Effector CD4-positive, alpha-beta T cell (primary cell): Measurements from ENCODE around the gene AP3S1.
"Not testable (repeated sequence)": the region's sequence is repeated elsewhere in the genome, so short reads cannot be mapped to it uniquely, and the experiment has no call there.

Source experiments
- DNase-seq: peaks from one replicate; pipeline ENCODE4 v3.0.0-alpha.2; 2020
- total RNA-seq: gene quantifications from one replicate; lab custom pipeline; 2026; lab: John Stamatoyannopoulos, UW

AP3S1 gene
- total RNA-seq: 21.6 reads per million, percentile 48 among the genes with 10 or more reads in this experiment

DNA sequence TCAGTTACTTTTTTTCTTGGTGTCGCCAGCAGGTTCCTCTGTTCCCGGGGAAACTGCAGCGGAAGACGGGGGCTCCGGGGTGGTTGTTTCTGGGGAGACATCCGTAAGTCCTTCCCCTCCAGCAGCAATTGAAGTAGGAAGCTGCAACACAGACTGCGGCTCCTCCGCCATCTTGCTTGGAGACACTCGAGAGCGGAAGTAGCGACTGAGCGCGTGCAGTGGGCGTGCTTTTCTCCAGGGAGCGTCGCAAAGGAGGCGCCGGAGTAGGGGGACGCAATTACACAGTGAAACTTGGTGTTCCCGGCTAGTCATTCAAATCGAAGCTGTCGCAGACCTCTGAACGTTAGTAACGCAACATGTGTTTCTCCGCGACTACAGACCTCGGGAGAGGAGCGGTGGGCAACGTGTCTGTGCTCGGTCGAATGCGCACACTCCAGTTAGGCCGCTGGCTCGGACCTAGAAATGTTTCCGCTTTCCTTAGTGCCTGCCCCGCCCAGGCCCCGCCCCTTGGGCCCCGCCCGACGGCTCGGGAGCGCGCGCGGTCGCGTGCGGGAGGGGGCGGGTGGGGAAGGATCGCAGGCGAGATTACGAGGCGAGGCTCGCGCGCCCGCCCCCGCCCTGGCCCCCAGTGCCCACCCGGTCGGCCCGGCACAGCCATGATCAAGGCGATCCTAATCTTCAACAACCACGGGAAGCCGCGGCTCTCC, at the start of gene AP3S1, which contains the start of gene ATG12:
AP3S1 (plus strand) TSS at position 554 of the 707 bp plus-strand sequence; CDS start at position 657, 103 bp downstream.
ATG12 (minus strand) TSS at position 184 of the 707 bp plus-strand sequence; CDS start at position 171, 13 bp downstream.
- DNase-seq: peak; percentile 84

DNA sequence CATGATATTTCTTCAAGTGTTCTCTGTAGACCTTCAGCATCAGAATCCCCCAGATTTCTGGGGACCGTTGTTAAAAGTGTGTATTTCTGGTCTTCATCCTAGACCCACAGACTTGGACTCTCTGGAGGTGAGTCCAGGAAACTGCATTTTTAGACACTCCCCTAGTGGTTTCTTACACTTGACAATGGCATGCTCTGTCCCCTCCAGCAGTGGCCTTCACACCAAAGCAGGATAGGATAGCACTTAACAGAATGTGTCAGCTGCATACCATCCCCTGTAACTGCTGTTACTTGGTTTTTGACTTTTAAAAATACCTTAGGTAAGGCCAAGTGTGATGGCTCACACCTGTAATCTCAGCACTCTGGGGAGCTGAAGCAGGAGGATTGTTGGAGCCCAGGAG, 46.0 kb upstream of the AP3S1 start:
- DNase-seq: no peak

- DNase-seq: no peak
Observed at GRCh38 chr5:115796656-115797055, 45.1 kb upstream of the AP3S1 start.

- DNase-seq: no peak
Observed at GRCh38 chr5:115798252-115798651, 43.5 kb upstream of the AP3S1 start.

DNA sequence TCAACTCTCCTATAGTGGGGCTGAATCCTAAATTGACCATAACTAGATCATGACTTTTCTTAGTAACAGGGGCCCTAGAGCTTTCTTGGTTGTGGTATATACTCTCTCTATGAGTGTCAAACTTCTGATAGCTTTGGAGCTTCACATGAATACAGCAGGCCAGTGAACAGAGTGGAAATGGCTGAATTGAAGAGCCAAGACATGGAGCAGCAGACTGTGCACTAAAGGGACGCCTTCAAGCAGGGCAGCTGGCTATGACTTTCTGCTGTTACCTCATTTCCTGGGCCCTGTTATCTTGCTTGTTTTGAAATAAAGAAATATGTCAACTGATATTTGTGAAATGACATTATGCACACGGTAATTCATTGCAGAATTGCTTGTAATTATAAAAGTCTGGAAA, 41.6 kb upstream of the AP3S1 start:
- DNase-seq: no peak

DNA sequence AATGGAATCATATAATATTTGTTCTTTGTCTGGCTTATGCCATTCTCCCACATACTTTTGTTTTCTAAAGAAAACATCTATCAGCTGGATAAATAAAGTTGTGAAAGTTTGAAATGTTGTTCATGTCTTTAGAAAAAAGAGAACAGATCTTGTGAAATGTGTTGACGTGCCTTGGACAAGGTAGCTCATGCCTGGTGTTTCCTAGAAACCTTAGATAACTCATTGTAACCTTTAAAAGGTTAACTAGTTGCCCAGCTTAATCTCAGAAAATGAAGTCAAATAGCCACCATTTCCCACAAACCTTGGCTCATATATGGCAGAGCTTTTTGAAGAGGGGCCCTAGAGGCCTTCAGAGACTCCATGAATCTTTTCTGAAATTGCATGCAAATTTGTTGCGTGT, 40.6 kb upstream of the AP3S1 start:
- DNase-seq: no peak

GRCh38 chr5:115801984-115802383, 39.8 kb upstream of the AP3S1 start:
- DNase-seq: no peak

- no peak for DNase-seq
Observed at GRCh38 chr5:115806986-115807653, 34.6 kb upstream of the AP3S1 start.

DNA sequence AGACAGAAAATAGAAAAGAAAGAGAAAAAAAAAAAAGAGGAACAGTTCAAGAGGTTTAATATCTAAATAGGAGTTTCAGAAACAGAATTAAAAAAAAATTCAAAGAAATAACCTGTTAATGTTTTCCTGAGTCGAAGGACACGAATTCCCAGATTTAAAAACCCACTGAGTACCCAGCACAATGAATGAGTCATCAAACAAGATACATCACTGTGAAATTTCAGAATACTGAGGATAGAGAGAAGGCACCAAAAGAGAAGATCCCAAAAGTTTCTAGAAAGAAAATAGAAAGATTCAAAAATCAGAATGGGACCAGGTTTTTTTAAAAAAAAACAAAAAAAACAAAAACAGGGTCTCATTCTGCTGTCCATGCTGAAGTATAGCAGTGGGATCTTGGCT, 34.1 kb upstream of the AP3S1 start:
- DNase-seq: no peak

DNA sequence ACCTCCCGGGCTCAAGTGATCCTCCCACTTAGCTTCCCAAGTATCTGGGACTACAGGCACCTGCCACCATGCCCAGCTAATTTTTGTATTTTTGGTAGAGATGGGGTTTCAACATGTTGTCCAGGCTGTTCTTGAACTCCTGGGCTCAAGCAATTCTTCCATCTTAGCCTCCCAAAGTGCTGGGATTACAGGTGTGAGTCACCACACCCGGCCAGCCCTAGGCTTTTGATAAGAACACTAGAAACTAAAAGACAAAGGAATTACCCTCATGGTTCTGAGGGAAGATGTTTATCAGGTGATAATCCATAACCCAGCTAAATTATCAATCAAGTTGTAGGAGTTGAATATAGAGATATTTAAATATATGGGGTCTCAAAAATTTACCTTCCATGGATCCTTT, 33.7 kb upstream of the AP3S1 start:
- DNase-seq: not testable (repeated sequence)

DNA sequence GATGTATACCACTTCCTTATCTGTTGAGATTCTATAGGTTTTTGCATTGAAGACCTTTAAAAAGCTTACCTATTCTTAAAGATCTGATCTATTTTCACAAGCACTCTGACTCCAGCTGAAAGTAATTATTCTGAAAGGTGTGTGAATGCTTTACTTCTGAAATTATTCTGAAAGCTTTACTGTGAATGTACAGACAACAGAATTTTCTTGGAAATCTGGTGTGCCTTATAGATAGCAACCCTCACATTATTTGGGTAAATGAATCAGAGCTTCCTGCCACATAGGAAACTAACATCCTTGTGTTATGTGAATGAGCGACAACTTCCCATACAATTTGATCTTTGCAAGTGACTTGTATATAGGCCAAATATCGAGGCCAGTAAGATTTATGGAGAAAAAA, 31.8 kb upstream of the AP3S1 start:
- no peak for DNase-seq

GRCh38 chr5:115810761-115811160, 31.0 kb upstream of the AP3S1 start:
- no peak for DNase-seq

- DNase-seq: no peak
Observed at GRCh38 chr5:115811406-115811805, 30.3 kb upstream of the AP3S1 start.

DNA sequence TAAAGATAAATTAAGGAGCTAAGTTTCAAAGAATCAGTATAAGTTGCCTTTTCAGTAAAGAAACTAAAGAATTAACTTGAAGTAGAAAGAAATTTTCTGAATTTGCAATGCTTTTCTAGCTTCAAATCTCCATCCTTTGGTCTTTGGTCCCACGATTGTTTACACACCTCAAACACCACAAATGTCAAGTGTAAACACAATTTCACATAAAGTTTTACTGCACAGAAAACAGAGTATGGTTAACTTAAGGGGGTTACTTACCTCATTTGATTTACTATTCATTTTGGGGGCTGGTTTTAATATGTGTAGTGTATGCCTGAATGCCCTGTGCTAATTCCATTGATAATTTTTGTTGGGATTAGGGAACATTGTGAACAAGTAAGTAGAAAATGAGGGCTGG, 29.4 kb upstream of the AP3S1 start:
- DNase-seq: no peak

DNA sequence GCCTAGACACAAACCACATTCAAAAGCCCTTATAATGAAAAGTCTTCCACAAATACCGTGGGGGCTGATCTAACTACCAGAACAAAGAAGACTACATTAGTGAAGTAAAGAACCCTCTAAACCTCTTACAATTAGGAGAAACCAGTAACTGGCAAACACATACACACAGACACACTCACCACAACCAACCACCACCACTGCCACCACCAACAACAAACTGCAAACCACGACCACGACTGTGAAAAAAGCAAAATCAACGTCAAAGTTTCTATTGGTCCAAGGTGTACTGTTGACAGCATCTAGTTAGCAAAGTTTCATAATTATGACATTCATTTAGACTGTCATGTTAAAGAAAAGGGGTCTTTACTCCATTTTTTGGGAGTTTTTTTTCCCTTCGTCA, 28.0 kb upstream of the AP3S1 start:
- no peak for DNase-seq

DNA sequence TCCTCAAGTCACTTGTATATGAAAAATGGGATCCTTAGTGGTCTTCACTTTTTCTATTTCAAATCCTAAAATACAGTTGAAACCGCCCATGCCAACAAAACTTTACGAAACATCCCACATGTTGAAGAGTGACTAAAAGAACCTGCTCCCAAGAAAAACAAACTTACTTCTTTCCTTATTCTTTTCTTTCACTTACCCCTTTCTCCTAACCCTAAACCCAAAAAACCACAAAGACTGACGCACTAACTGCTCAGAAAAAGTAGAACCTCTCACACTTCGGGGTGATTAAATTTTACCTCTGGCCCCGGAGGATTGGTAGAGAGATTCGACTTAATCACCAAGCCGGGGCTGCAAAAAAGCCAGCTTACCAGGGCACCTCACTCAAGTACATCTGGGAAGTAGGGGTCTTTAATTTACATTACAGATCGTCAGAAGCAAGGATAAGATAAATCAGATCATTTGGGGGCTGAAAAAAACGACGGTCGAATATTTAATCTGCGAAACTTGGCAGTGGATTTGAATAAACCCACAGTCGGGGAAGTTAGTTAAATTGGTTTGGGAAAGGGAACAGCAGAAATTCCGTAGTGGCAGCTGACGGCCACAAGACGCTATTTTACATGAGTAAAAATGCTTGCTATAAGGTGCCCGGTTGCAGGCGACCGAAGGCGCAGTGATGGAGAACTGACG, 26.6 kb upstream of the AP3S1 start:
- no peak for DNase-seq

- DNase-seq: no peak
Observed at GRCh38 chr5:115815693-115816225, 26.0 kb upstream of the AP3S1 start.

DNA sequence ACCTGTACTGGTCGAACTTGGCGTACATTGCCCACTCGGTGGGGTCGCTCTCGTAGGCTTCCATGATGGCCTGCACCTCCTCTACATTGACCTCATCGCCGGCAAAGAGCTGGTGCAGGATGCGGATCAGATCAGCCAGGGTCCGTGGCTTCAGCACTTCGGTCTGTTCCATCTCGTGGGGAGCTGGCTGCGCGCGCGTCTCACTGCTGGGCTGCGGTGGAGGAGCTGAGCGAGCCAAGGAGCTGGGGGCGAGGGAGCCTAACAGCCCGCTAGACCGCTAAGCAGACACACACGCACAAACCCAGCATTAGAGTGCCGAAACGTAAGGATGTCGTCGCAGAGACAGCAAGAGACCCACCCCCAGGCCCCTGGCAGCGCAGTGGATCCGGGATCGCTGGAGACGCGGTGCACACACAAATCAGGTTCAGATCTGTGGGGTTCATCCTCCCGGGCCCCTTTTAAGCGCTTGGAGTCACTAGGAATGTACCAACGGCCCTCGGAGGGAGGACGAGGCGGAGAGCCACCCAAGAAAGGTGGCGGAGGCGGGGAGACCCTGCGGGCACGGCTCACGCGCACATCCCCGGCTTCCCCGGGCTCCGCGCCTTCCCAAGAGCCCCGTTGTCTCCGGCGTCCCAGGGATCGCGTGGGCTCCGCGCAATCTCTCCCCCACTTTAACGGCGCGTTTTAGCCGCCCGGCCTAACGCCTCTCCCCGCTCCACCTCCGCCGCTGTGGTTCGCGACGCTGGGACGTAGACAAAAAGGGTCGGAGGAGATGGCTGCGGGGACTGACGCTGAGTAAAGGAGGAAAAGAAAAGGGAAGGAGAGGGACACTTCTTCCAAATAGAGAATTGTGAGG, 25.3 kb upstream of the AP3S1 start, which contains the start of gene CDO1:
CDO1 (minus strand) TSS at position 434 of the 856 bp plus-strand sequence; CDS start at position 172, 262 bp downstream.
- DNase-seq: no peak

GRCh38 chr5:115817386-115817785, 24.3 kb upstream of the AP3S1 start:
- DNase-seq: no peak

GRCh38 chr5:115818821-115819220, 22.9 kb upstream of the AP3S1 start:
- no peak for DNase-seq

DNA sequence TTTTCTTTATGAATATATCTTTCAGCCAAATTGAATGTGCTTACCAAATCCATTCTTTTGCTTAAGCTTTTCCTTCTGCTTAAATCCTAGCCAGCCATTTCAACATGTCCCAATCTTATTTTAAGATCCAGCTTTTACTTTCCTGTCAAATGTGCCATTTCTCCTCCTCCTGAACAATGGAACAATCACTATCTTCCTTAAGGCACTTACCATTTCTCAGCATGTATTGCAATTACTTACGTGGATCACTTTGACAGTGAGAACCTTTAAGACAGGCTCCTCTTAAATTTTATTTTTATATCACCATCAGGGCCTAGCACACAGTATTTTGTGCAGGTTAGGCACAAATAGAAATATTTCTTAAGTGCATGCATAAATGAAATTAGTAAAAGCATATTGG, 20.9 kb upstream of the AP3S1 start:
- no peak for DNase-seq

GRCh38 chr5:115824983-115825382, 16.8 kb upstream of the AP3S1 start:
- DNase-seq: not testable (repeated sequence)
